GM12873 (cell line): ENCODE measurements around the gene LBR.

Experiments used
- CTCF ChIP-seq: IDR thresholded peaks from 2 replicates; pipeline ENCODE4 v1.5.1; 2012; ENCODE audit warnings: low read depth, mild to moderate bottlenecking, moderate library complexity, low read length, control low read depth; ENCODE audit not compliant: insufficient read depth; ENCODE audit errors: missing control alignments

Gene LBR

GRCh38 chr1:225426395-225427234 is 1.2 kb downstream of the LBR start:
- no peak for TF ChIP-seq CTCF

DNA sequence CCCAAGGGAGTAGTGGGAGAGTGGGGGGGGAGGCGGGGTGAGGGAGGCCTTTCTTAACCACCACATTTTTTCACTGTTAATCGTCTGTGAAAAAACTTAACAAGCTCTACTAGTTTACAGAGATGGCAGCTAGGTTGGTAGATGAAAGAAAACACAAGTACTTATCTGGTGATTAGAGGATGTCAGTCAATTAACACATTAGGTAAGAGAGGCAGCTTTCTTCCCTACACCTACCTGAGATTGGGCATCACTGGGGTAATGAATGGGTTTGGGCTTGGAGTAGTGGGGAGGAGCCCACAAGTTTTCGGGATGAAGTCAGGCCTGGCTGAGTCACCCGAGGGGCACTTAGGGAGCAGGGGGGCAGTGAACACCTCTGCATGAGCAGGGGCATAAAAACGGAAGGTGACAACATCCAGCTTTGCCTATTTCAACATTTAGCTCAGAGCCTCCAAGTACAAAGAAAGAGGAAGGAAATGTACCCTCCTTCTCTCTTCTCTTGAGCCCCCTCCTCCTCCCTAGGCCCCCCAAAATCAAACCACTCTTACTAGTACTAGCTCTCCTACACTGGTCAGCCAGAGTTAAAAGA is 2.5 kb downstream of the LBR start:
- TF ChIP-seq CTCF, result no peak

- no peak for TF ChIP-seq CTCF
Observed at GRCh38 chr1:225424562-225425200, 3.2 kb downstream of the LBR start.

GRCh38 chr1:225423518-225423855 is 4.4 kb downstream of the LBR start:
- TF ChIP-seq CTCF, result no peak

DNA sequence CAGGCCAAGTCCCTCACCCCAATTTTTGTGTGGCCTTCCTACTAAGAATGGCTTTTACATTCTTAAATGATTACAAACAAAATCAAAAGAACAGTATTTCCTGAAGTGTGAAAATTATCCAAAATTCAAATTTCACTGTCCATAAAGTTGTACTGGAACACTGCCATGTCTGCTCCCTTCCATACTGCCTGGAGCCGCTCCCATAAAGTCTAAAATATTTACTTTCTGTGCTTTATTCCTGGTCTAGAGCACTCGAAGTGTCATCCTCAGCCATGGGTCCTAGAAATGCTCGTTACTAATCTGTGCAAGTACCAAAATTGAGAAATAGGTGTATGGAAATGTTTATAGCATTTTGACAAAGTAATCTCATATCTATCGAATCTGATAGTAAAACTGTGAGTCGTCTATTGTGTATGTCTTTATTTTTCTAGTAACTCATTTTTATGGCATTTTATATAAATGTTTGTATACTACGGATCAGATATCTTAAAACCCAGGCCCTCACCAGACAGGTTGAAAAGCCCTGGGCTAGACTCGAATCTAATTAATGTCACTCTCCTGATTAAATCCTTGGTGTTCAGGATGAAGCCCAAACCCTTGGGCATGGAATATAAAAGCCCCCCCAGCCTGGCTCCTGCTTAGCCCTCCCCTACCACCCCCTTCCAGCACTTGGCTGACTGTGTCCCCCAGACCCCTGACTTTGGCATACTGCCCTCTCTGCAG is 4.9 kb downstream of the LBR start:
- TF ChIP-seq CTCF, result no peak

DNA sequence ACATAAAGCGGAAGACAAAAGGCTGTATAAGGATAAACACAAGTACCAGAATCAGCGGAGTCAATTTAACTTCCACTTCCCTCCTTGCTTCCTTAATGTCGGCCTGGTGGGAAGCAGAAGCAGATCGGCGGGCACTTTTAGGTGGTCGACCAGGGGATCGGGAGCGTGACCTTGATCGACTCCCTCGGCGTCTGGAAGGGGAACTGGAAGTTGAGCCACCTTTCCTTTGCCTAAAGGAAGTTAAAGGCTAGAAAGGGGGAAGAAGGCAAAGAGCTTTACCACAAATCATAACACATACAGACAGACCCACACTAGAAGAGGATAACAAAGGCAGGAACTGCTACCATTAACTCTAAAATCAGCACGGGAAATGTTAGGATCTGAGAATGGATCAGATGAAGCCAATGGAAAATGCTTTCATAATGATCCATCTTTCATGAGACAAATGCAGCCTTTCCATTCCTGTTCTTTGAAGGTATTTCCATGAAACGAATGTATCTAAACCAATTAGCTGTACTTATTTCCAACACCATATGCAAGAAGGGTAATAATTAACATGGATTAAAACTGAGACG is 5.7 kb downstream of the LBR start:
- no peak for TF ChIP-seq CTCF
